ENCODE measurements around the gene HSP90AA1.

Gene HSP90AA1

DNA sequence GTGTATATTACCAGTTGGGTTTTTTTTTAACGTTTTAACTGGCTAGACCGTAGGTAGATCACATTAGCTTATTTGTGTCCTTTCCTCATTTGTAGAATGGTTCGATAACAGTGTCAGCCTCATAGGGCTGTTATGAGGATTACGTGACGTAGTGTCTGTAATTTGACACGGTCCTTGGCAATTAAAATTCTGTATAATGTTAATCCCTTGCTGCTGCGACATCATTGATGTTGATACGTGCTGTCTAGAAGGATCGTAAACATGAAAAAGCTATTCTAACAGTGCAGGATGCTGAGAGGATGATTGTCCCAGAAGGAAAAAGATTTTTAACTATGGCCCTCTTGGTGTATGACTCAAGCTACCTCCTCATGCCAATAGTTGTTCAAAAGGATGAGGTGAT lies 50.9 kb downstream of the HSP90AA1 start:
- DNase-seq = no peak

DNA sequence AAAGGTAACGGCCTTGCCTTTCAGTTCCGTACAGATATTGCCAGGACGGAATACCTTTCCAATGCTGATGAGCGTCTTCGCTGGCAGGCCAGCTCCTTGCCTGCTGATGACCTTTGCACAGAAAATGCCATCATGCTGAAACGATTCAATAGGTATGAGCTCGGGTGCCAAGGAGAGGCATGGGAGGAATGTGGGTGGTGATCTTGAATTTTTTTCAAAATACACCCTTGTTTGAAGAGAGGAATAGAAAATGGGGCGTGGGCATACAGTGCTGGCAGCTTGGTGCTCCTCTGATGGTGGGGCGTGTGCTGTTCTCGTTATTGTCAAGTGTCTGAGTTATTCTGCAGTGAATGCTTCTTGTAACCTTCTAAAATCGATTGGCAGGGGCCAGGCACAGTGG lies 52.5 kb downstream of the HSP90AA1 start:
- DNase-seq = no peak

DNA sequence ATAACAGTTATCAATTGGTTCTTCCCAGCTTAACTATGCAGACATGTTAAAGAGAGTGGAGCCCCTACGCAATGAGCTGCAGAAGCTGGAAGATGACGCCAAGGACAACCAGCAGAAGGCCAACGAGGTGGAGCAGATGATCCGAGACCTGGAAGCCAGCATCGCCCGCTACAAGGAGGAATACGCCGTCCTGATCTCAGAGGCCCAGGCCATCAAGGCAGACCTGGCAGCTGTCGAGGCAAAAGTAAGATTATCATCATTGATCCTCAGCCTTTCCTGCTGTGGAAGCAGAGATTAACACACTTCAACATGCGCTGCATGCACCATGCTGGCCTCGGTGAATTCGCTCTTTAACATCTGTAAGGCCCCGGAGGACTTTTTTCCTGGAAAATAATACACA lies 53.6 kb downstream of the HSP90AA1 start:
- DNase-seq = no peak
